ENCODE data around the gene ARHGEF10L.

ARHGEF10L gene

GRCh38 chr1:17523321-17524041 lies 16.0 kb upstream of the ARHGEF10L start:
- Histone ChIP-seq H2AFZ (ENCODE audit: low read depth, low read length, severe bottlenecking) (no peak overlapping the region), H3F3A (ENCODE audit: insufficient read depth) (no peaks in the 10 kb centered on the region), H3K79me2 (ENCODE audit: insufficient read depth, low read length) (no peaks in the 10 kb centered on the region), H3K36me3 (ENCODE audit: low read length) (no peaks in the 10 kb centered on the region), H3K9me3 (ENCODE audit: insufficient read depth, low read length) (no peaks in the 10 kb centered on the region), H3K27me3 (ENCODE audit: low read length) (no peaks in the 10 kb centered on the region), H4K20me1 (ENCODE audit: low read depth, low read length) (no peaks in the 10 kb centered on the region), H3K9me2 (replicated peaks; ENCODE audit: insufficient read depth, low read length) (no peaks in the 10 kb centered on the region), H3K4me3 (ENCODE audit: insufficient read depth, low read length, poor library complexity, severe bottlenecking) (no peak overlapping the region), H3K9ac (ENCODE audit: low read length) (no peak overlapping the region), H3K27ac (ENCODE audit: low read depth, low read length) (no peak overlapping the region), H3K4me2 (ENCODE audit: low read depth, low read length, poor library complexity, severe bottlenecking) (no peak overlapping the region)
- TF ChIP-seq CTCF (IDR thresholded peaks at IDR 0.05; ENCODE audit: insufficient read depth, low read length, poor library complexity, severe bottlenecking): no peak
- TF ChIP-seq EZH2phosphoT487 (conservative IDR thresholded peaks at IDR 0.05; ENCODE audit: low read length): no peak

GRCh38 chr1:17524645-17525044 lies 14.9 kb upstream of the ARHGEF10L start:
- H3K9me2 ChIP-seq (replicated peaks; ENCODE audit: insufficient read depth, low read length): no peaks in the 10 kb centered on the region
- no peak for TF ChIP-seq EZH2phosphoT487 (conservative IDR thresholded peaks at IDR 0.05; ENCODE audit: low read length)
- TF ChIP-seq CTCF (IDR thresholded peaks at IDR 0.05; ENCODE audit: insufficient read depth, low read length, poor library complexity, severe bottlenecking): no peak
- H3K4me3 ChIP-seq (ENCODE audit: insufficient read depth, low read length, poor library complexity, severe bottlenecking): no peak overlapping the region
- no peaks in the 10 kb centered on the region for H3F3A ChIP-seq (ENCODE audit: insufficient read depth)
- no peaks in the 10 kb centered on the region for H3K79me2 ChIP-seq (ENCODE audit: insufficient read depth, low read length)
- no peak overlapping the region for H3K4me2 ChIP-seq (ENCODE audit: low read depth, low read length, poor library complexity, severe bottlenecking)
- no peak overlapping the region for H2AFZ ChIP-seq (ENCODE audit: low read depth, low read length, severe bottlenecking)
- H3K27me3 ChIP-seq (ENCODE audit: low read length): no peaks in the 10 kb centered on the region
- H4K20me1 ChIP-seq (ENCODE audit: low read depth, low read length): no peaks in the 10 kb centered on the region
- H3K36me3 ChIP-seq (ENCODE audit: low read length): no peaks in the 10 kb centered on the region
- no peaks in the 10 kb centered on the region for H3K9me3 ChIP-seq (ENCODE audit: insufficient read depth, low read length)
- no peak overlapping the region for H3K9ac ChIP-seq (ENCODE audit: low read length)
- H3K27ac ChIP-seq (ENCODE audit: low read depth, low read length): no peak overlapping the region

- TF ChIP-seq EZH2phosphoT487 (conservative IDR thresholded peaks at IDR 0.05; ENCODE audit: low read length) (no peak), CTCF (IDR thresholded peaks at IDR 0.05; ENCODE audit: insufficient read depth, low read length, poor library complexity, severe bottlenecking) (no peak)
- H3K9me3 ChIP-seq (ENCODE audit: insufficient read depth, low read length): no peaks in the 10 kb centered on the region
- no peaks in the 10 kb centered on the region for H3K79me2 ChIP-seq (ENCODE audit: insufficient read depth, low read length)
These were observed 13.4 kb upstream of the ARHGEF10L start for GRCh38 chr1:17525996-17526686.

More at GRCh38 chr1:17525996-17526686, 13.4 kb upstream of the ARHGEF10L start:
- Histone ChIP-seq H3K4me2 (ENCODE audit: low read depth, low read length, poor library complexity, severe bottlenecking) (no peak overlapping the region), H3K27me3 (ENCODE audit: low read length) (no peaks in the 10 kb centered on the region), H2AFZ (ENCODE audit: low read depth, low read length, severe bottlenecking) (no peak overlapping the region), H4K20me1 (ENCODE audit: low read depth, low read length) (no peaks in the 10 kb centered on the region), H3K36me3 (ENCODE audit: low read length) (no peaks in the 10 kb centered on the region), H3K27ac (ENCODE audit: low read depth, low read length) (no peak overlapping the region), H3F3A (ENCODE audit: insufficient read depth) (no peaks in the 10 kb centered on the region), H3K9me2 (replicated peaks; ENCODE audit: insufficient read depth, low read length) (no peaks in the 10 kb centered on the region), H3K4me3 (ENCODE audit: insufficient read depth, low read length, poor library complexity, severe bottlenecking) (no peak overlapping the region), H3K9ac (ENCODE audit: low read length) (no peak overlapping the region)
